KBM-7 (cell line): ENCODE measurements around the gene DYRK1A.

ENCODE experiments used
- DNase-seq: peaks from one replicate; pipeline ENCODE4 v3.0.0-alpha.2; 2015
- in situ Hi-C: fragments of 300-500 bp; cut with MboI; formaldehyde crosslinking; loops from 2 replicates; pipeline ENCODE4 v1.14.3; 2020; ENCODE audit warnings: low sequenced_read_pairs, low pct_unique_long_range_greater_than_20kb, mixed read lengths

The DYRK1A gene

GRCh38 chr21:37462087-37462861, 95.7 kb downstream of the DYRK1A start:
- DNase-seq: no peak

GRCh38 chr21:37463083-37463801, 96.7 kb downstream of the DYRK1A start:
- in situ Hi-C loops: no loop called here

More at GRCh38 chr21:37462087-37462861, 95.7 kb downstream of the DYRK1A start:
- in situ Hi-C loops: no loop called here

GRCh38 chr21:37467082-37467481, 100.5 kb downstream of the DYRK1A start:
- in situ Hi-C loops: no loop called here
- no peak for DNase-seq

More at GRCh38 chr21:37463083-37463801, 96.7 kb downstream of the DYRK1A start:
- DNase-seq: peak; percentile 73

GRCh38 chr21:37468909-37469308, 102.3 kb downstream of the DYRK1A start:
- in situ Hi-C loops: no loop called here
- no peak for DNase-seq

- DNase-seq: no peak
- in situ Hi-C loops: no loop called here
Measured at GRCh38 chr21:37469441-37469840, 102.9 kb downstream of the DYRK1A start.

- DNase-seq: no peak
- in situ Hi-C loops: no loop called here
Measured at GRCh38 chr21:37472581-37472980, 106.0 kb downstream of the DYRK1A start.

- DNase-seq: no peak
- in situ Hi-C loops: no loop called here
Measured at GRCh38 chr21:37473491-37473890, 106.9 kb downstream of the DYRK1A start.

- in situ Hi-C loops: no loop called here
- DNase-seq: no peak
Measured at GRCh38 chr21:37474342-37474741, 107.8 kb downstream of the DYRK1A start.

- DNase-seq: no peak
- in situ Hi-C loops: no loop called here
Measured at GRCh38 chr21:37475186-37475868, 108.8 kb downstream of the DYRK1A start.

GRCh38 chr21:37478794-37479193, 112.2 kb downstream of the DYRK1A start:
- no peak for DNase-seq
- in situ Hi-C loops: no loop called here

- no peak for DNase-seq
- in situ Hi-C loops: no loop called here
Measured at GRCh38 chr21:37483776-37484175, 117.2 kb downstream of the DYRK1A start.

GRCh38 chr21:37484535-37485474, 118.2 kb downstream of the DYRK1A start:
- in situ Hi-C loops: no loop called here

GRCh38 chr21:37489553-37489952, 123.0 kb downstream of the DYRK1A start:
- in situ Hi-C loops: no loop called here

More at GRCh38 chr21:37484535-37485474, 118.2 kb downstream of the DYRK1A start:
- no peak for DNase-seq

GRCh38 chr21:37490084-37490483, 123.5 kb downstream of the DYRK1A start:
- no peak for DNase-seq
- in situ Hi-C loops: no loop called here

More at GRCh38 chr21:37489553-37489952, 123.0 kb downstream of the DYRK1A start:
- DNase-seq: no peak

- in situ Hi-C loops: no loop called here
- DNase-seq: peak; percentile 16
Measured at GRCh38 chr21:37496972-37497371, 130.4 kb downstream of the DYRK1A start.

GRCh38 chr21:37498664-37499063, 132.1 kb downstream of the DYRK1A start:
- in situ Hi-C loops: no loop called here
- no peak for DNase-seq

- in situ Hi-C loops: no loop called here
- DNase-seq: no peak
Measured at GRCh38 chr21:37502947-37503346, 136.4 kb downstream of the DYRK1A start.

GRCh38 chr21:37503848-37504467, 137.4 kb downstream of the DYRK1A start:
- no peak for DNase-seq
- in situ Hi-C loops: no loop called here
